Spleen (tissue), 7 donors: ENCODE data around the gene CLHC1.
"Not testable (repeated sequence)": the region's sequence is repeated elsewhere in the genome, so short reads cannot be mapped to it uniquely, and the experiment has no call there.

Source experiments
- CTCF ChIP-seq, 11 experiments: fragments of 200-600 bp in 7 of 11; fragments of 450-650 bp in 4 of 11; sonication (generic) in 4 of 11; IDR thresholded peaks in 8 of 11; conservative IDR thresholded peaks in 3 of 11; 1 replicate in 7 of 11; 2 replicates in 4 of 11; pipeline versions ENCODE4 v1.4.0 to v1.8.0; 2016 to 2021; ENCODE audit warnings: antibody characterized with exemption in 11 of 11, inconsistent platforms in 4 of 11, mild to moderate bottlenecking in 1 of 11
- POLR2A ChIP-seq, 3 donors: fragments of 450-650 bp; IDR thresholded peaks; one replicate each; pipeline ENCODE4 v1.5.1; 2017; ENCODE audit warnings: antibody characterized with exemption in 3 of 3, mild to moderate bottlenecking in 1 of 3
- POLR2AphosphoS5 ChIP-seq, 3 donors: sonication (generic); formaldehyde crosslinking; IDR thresholded peaks; one replicate each; pipeline ENCODE4 v1.5.1; 2017; ENCODE audit warnings: antibody characterized with exemption in 3 of 3
- donor health status: DM: no; HTN: no; CAD: no; lungs with moderate emphysema.
- donor health status: DM: no; HTN: no; CAD: no.
- donor health status: DM: no; HTN: no; CAD: no.

GRCh38 chr2:55227437-55228225 lies 4.5 kb downstream of the CLHC1 start:
- TF ChIP-seq CTCF (IDR thresholded peaks at IDR 0.05 in 8 of 11, conservative IDR thresholded peaks at IDR 0.05 in 3 of 11); POLR2A (IDR thresholded peaks at IDR 0.05): not testable (repeated sequence)
- peak in 1 of 3 donors; percentile 29 for TF ChIP-seq POLR2AphosphoS5 (IDR thresholded peaks at IDR 0.05)
